Upper lobe of right lung (tissue), 1 donor: ENCODE results near the gene ZNF777. TPM values are rescaled to one million over a fixed set of nuclear protein-coding genes. Genes with fewer than 3 reads are reported as not detected.
"Not testable (repeated sequence)": the region's sequence is repeated elsewhere in the genome, so short reads cannot be mapped to it uniquely, and the experiment has no call there.

ENCODE experiments used
- ATAC-seq: fragments of 200-7000 bp; cut with Tn5 transposase; one replicate; pipeline ENCODE4 v1.9.1; 2020; ENCODE audit warnings: mild to moderate bottlenecking, moderate library complexity
- DNase-seq: peaks from one replicate; pipeline ENCODE4 v3.0.0-alpha.2; 2020
- H3K27ac ChIP-seq: fragments of 200-600 bp; one replicate; pipeline ENCODE4 v1.8.0; 2022
- H3K27me3 ChIP-seq: fragments of 200-600 bp; one replicate; pipeline ENCODE4 v1.8.0; 2022; ENCODE audit warnings: mild to moderate bottlenecking
- H3K36me3 ChIP-seq: fragments of 200-600 bp; one replicate; pipeline ENCODE4 v1.8.0; 2022
- H3K4me1 ChIP-seq: fragments of 200-600 bp; one replicate; pipeline ENCODE4 v1.8.0; 2022
- H3K4me3 ChIP-seq: fragments of 200-600 bp; one replicate; pipeline ENCODE4 v1.8.0; 2022; ENCODE audit warnings: mild to moderate bottlenecking
- H3K9me3 ChIP-seq: fragments of 200-600 bp; one replicate; pipeline ENCODE4 v1.8.0; 2022
- CTCF ChIP-seq: fragments of 200-600 bp; IDR thresholded peaks from one replicate; pipeline ENCODE4 v1.8.0; 2022; ENCODE audit warnings: antibody characterized with exemption
- intact Hi-C: fragments of 100-400 bp; cut with DNase I; formaldehyde crosslinking; loops from one replicate; pipeline ENCODE4 v1.11.0; 2022
- total RNA-seq: library from RNA; stranded (reverse); fragmentation: NEBNext Ultra II Directional; extraction: Animal tissue kit (Norgen Biotek cat#: 25700); gene quantifications from one replicate; pipeline ENCODE4 v1.2.1, GENCODE V29; 2021
- donor health status: DM: no; HTN: yes; CAD: no; lungs with severe emphysema.

The ZNF777 gene
- total RNA-seq, 1 donor from 2014 or later: 11.3 TPM

- Histone ChIP-seq H3K4me1 (no peaks in the 10 kb centered on the region), H3K4me3 (no peak overlapping the region), H3K27me3 (no peaks in the 10 kb centered on the region), H3K9me3 (no peaks in the 10 kb centered on the region), H3K27ac (no peak overlapping the region), H3K36me3 (no peaks in the 10 kb centered on the region)
- no peak for DNase-seq
- intact Hi-C loops: no loop called here
- no peak for TF ChIP-seq CTCF
- no peak for ATAC-seq
Observed at GRCh38 chr7:149409895-149410294, 51.0 kb downstream of the ZNF777 start.

- TF ChIP-seq CTCF: no peak
- no peak for DNase-seq
- intact Hi-C loops: no loop called here
Observed at GRCh38 chr7:149404825-149405224, 56.0 kb downstream of the ZNF777 start.

GRCh38 chr7:149404396-149404795, 56.5 kb downstream of the ZNF777 start:
- no peak overlapping the region for H3K27ac ChIP-seq
- intact Hi-C loops: no loop called here
- no peak for TF ChIP-seq CTCF
- H3K27me3 ChIP-seq: no peaks in the 10 kb centered on the region
- DNase-seq (no peak), ATAC-seq (peak; percentile 19)
- H3K4me1 ChIP-seq: no peaks in the 10 kb centered on the region
- H3K36me3 ChIP-seq: no peaks in the 10 kb centered on the region
- H3K4me3 ChIP-seq: no peak overlapping the region
- no peaks in the 10 kb centered on the region for H3K9me3 ChIP-seq

More at GRCh38 chr7:149404825-149405224, 56.0 kb downstream of the ZNF777 start:
- no peaks in the 10 kb centered on the region for H3K27me3 ChIP-seq
- H3K36me3 ChIP-seq: no peaks in the 10 kb centered on the region
- no peak for ATAC-seq
- no peaks in the 10 kb centered on the region for H3K4me1 ChIP-seq
- H3K27ac ChIP-seq: no peak overlapping the region
- H3K4me3 ChIP-seq: no peak overlapping the region
- H3K9me3 ChIP-seq: no peaks in the 10 kb centered on the region

GRCh38 chr7:149398195-149398820, 62.6 kb downstream of the ZNF777 start:
- TF ChIP-seq CTCF: no peak
- DNase-seq (no peak), ATAC-seq (peak; percentile 15)
- Histone ChIP-seq H3K9me3 (no peaks in the 10 kb centered on the region), H3K4me1 (no peaks in the 10 kb centered on the region), H3K27ac (no peak overlapping the region), H3K36me3 (no peaks in the 10 kb centered on the region), H3K4me3 (no peak overlapping the region), H3K27me3 (no peaks in the 10 kb centered on the region)
- intact Hi-C loops: no loop called here

- Histone ChIP-seq H3K4me3 (no peak overlapping the region), H3K36me3 (no peaks in the 10 kb centered on the region), H3K9me3 (no peaks in the 10 kb centered on the region), H3K27me3 (no peaks in the 10 kb centered on the region), H3K27ac (no peak overlapping the region), H3K4me1 (no peaks in the 10 kb centered on the region)
- DNase-seq: no peak
- ATAC-seq: no peak
- intact Hi-C loops: no loop called here
- no peak for TF ChIP-seq CTCF
Observed at GRCh38 chr7:149397470-149398043, 63.3 kb downstream of the ZNF777 start.

GRCh38 chr7:149388550-149389335, 72.1 kb downstream of the ZNF777 start:
- H3K4me3 ChIP-seq, H3K27me3 ChIP-seq, DNase-seq, H3K4me1 ChIP-seq, H3K27ac ChIP-seq, intact Hi-C loops, ATAC-seq, H3K9me3 ChIP-seq, H3K36me3 ChIP-seq: not testable (repeated sequence)

GRCh38 chr7:149386514-149386913, 74.3 kb downstream of the ZNF777 start:
- H3K4me1 ChIP-seq, H3K27ac ChIP-seq, intact Hi-C loops, H3K36me3 ChIP-seq, H3K4me3 ChIP-seq, ATAC-seq, H3K9me3 ChIP-seq, DNase-seq, H3K27me3 ChIP-seq: not testable (repeated sequence)
